Activated CD8-positive, alpha-beta T cell treated with anti-CD3 and anti-CD28 coated beads, Interleukin-2, amount 10 ng/mL, durations not matched to agents 7 days and 5 days (primary cell): ENCODE results near the gene STRN3. TPM values are rescaled to one million over a fixed set of nuclear protein-coding genes. Genes with fewer than 3 reads are reported as not detected.

Experiments used
- ATAC-seq: fragments of 150-1000 bp; cut with Tn5 transposase; one replicate; pipeline ENCODE4 v1.10.0; 2021; ENCODE audit warnings: moderate library complexity
- CTCF ChIA-PET: fragments of 350-600 bp; sonication (Branson Sonifier 250); formaldehyde crosslinking; loops from one replicate; lab custom pipeline; 2021; ENCODE audit warnings: antibody characterized with exemption; lab: Charles Lee
- POLR2A ChIA-PET: fragments of 350-600 bp; sonication (Branson Sonifier 250); formaldehyde crosslinking; loops from one replicate; lab custom pipeline; 2021; ENCODE audit warnings: antibody characterized with exemption; lab: Charles Lee
- DNase-seq: peaks from one replicate; pipeline ENCODE4 v3.0.0-alpha.2; 2020
- H3K27ac Mint-ChIP-seq: one replicate; pipeline ENCODE4 v1.8.0; 2021; ENCODE audit warnings: mild to moderate bottlenecking, mixed read lengths
- H3K27me3 Mint-ChIP-seq: one replicate; pipeline ENCODE4 v1.8.0; 2021; ENCODE audit warnings: low read depth, mixed read lengths
- H3K36me3 Mint-ChIP-seq: one replicate; pipeline ENCODE4 v1.8.0; 2021; ENCODE audit warnings: low read depth, mixed read lengths
- H3K4me1 Mint-ChIP-seq: one replicate; pipeline ENCODE4 v1.8.0; 2021; ENCODE audit warnings: low read depth, mixed read lengths
- H3K4me3 Mint-ChIP-seq: one replicate; pipeline ENCODE4 v1.8.0; 2021; ENCODE audit warnings: mild to moderate bottlenecking, mixed read lengths
- H3K9me3 Mint-ChIP-seq: one replicate; pipeline ENCODE4 v1.8.0; 2022; ENCODE audit warnings: mixed read lengths; ENCODE audit not compliant: insufficient read depth
- total RNA-seq, 2 experiments: library from RNA; stranded (reverse); gene quantifications; one replicate each; pipeline ENCODE4 v1.2.3, GENCODE V29; 2021

The STRN3 gene
- total RNA-seq, 2 experiments from 2014 or later = 19.0 to 23.0 TPM

- CTCF ChIA-PET = interaction anchor here (1.0 kb wide), 1 partner anchor 16 kb away, joined by 3 read pairs; no protein-coding TSS in a partner anchor
- peaks cover 3% of the 10 kb centered on the region for H3K4me1 Mint-ChIP-seq
- no peak overlapping the region for H3K4me3 Mint-ChIP-seq
- POLR2A ChIA-PET = no interaction called here
- peaks cover 24% of the 10 kb centered on the region for H3K36me3 Mint-ChIP-seq
- ATAC-seq (no peak), DNase-seq (no peak)
- no peaks in the 10 kb centered on the region for H3K27me3 Mint-ChIP-seq
- H3K27ac Mint-ChIP-seq = no peak overlapping the region
- H3K9me3 Mint-ChIP-seq = no peaks in the 10 kb centered on the region
Observed at GRCh38 chr14:30894923-30895515, 131.2 kb downstream of the STRN3 start.

- Mint-ChIP-seq H3K27ac (no peak overlapping the region), H3K36me3 (peaks cover 16% of the 10 kb centered on the region), H3K4me3 (no peak overlapping the region), H3K4me1 (no peaks in the 10 kb centered on the region), H3K9me3 (no peaks in the 10 kb centered on the region), H3K27me3 (no peaks in the 10 kb centered on the region)
- ChIA-PET CTCF (no interaction called here), POLR2A (no interaction called here)
- no peak for ATAC-seq
- no peak for DNase-seq
Observed at GRCh38 chr14:30893819-30894218, 132.4 kb downstream of the STRN3 start.

- Mint-ChIP-seq H3K9me3 (no peaks in the 10 kb centered on the region), H3K36me3 (no peaks in the 10 kb centered on the region), H3K27me3 (no peaks in the 10 kb centered on the region), H3K27ac (no peak overlapping the region), H3K4me3 (no peak overlapping the region), H3K4me1 (peaks cover 2% of the 10 kb centered on the region)
- ChIA-PET CTCF (no interaction called here), POLR2A (no interaction called here)
- no peak for DNase-seq
- ATAC-seq = no peak
Observed at GRCh38 chr14:30889244-30889594, 137.0 kb downstream of the STRN3 start.

GRCh38 chr14:30888480-30889243 lies 137.5 kb downstream of the STRN3 start:
- no peak for ATAC-seq
- Mint-ChIP-seq H3K4me3 (no peak overlapping the region), H3K36me3 (no peaks in the 10 kb centered on the region), H3K27me3 (no peaks in the 10 kb centered on the region), H3K4me1 (peaks cover 4% of the 10 kb centered on the region), H3K27ac (no peak overlapping the region), H3K9me3 (no peaks in the 10 kb centered on the region)
- no peak for DNase-seq
- ChIA-PET POLR2A (no interaction called here), CTCF (interaction anchor here (1.0 kb wide), 1 partner anchor 13 kb away, joined by 3 read pairs; no protein-coding TSS in a partner anchor)

- H3K27me3 Mint-ChIP-seq = no peaks in the 10 kb centered on the region
- no peak overlapping the region for H3K27ac Mint-ChIP-seq
- DNase-seq (no peak), ATAC-seq (no peak)
- no peaks in the 10 kb centered on the region for H3K36me3 Mint-ChIP-seq
- no peaks in the 10 kb centered on the region for H3K9me3 Mint-ChIP-seq
- peaks cover 9% of the 10 kb centered on the region for H3K4me1 Mint-ChIP-seq
- ChIA-PET CTCF (no interaction called here), POLR2A (no interaction called here)
- no peak overlapping the region for H3K4me3 Mint-ChIP-seq
Observed at GRCh38 chr14:30885840-30886740, 140.1 kb downstream of the STRN3 start.

- H3K4me3 Mint-ChIP-seq = no peak overlapping the region
- ChIA-PET CTCF (no interaction called here), POLR2A (no interaction called here)
- ATAC-seq (no peak), DNase-seq (no peak)
- H3K27ac Mint-ChIP-seq = no peak overlapping the region
- no peaks in the 10 kb centered on the region for H3K9me3 Mint-ChIP-seq
- no peaks in the 10 kb centered on the region for H3K36me3 Mint-ChIP-seq
- H3K27me3 Mint-ChIP-seq = no peaks in the 10 kb centered on the region
- H3K4me1 Mint-ChIP-seq = peaks cover 9% of the 10 kb centered on the region
Observed at GRCh38 chr14:30884901-30885300, 141.3 kb downstream of the STRN3 start.

GRCh38 chr14:30883508-30884294 lies 142.5 kb downstream of the STRN3 start:
- Mint-ChIP-seq H3K27ac (no peak overlapping the region), H3K27me3 (no peaks in the 10 kb centered on the region), H3K9me3 (no peaks in the 10 kb centered on the region), H3K36me3 (no peaks in the 10 kb centered on the region), H3K4me1 (peaks cover 9% of the 10 kb centered on the region), H3K4me3 (no peak overlapping the region)
- ChIA-PET POLR2A (no interaction called here), CTCF (no interaction called here)
- ATAC-seq (no peak), DNase-seq (no peak)

GRCh38 chr14:30882431-30882830 lies 143.7 kb downstream of the STRN3 start:
- peaks cover 9% of the 10 kb centered on the region for H3K4me1 Mint-ChIP-seq
- no peak for ATAC-seq
- no peaks in the 10 kb centered on the region for H3K9me3 Mint-ChIP-seq
- ChIA-PET POLR2A (no interaction called here), CTCF (no interaction called here)
- H3K27ac Mint-ChIP-seq = no peak overlapping the region
- no peaks in the 10 kb centered on the region for H3K36me3 Mint-ChIP-seq
- no peak for DNase-seq
- H3K27me3 Mint-ChIP-seq = peaks cover 6% of the 10 kb centered on the region
- no peak overlapping the region for H3K4me3 Mint-ChIP-seq

GRCh38 chr14:30876692-30877091 lies 149.5 kb downstream of the STRN3 start:
- CTCF ChIA-PET = no interaction called here
- peaks cover 40% of the 10 kb centered on the region for H3K27me3 Mint-ChIP-seq
- DNase-seq (no peak), ATAC-seq (no peak)
- H3K4me3 Mint-ChIP-seq = no peak overlapping the region
- no peak overlapping the region for H3K27ac Mint-ChIP-seq
- POLR2A ChIA-PET = no interaction called here
- H3K4me1 Mint-ChIP-seq = peaks cover 12% of the 10 kb centered on the region
- H3K9me3 Mint-ChIP-seq = no peaks in the 10 kb centered on the region
- H3K36me3 Mint-ChIP-seq = peaks cover 2% of the 10 kb centered on the region

- DNase-seq (no peak), ATAC-seq (no peak)
- Mint-ChIP-seq H3K27ac (no peak overlapping the region), H3K9me3 (no peaks in the 10 kb centered on the region), H3K27me3 (peaks cover 43% of the 10 kb centered on the region), H3K36me3 (peaks cover 2% of the 10 kb centered on the region), H3K4me1 (peaks cover 12% of the 10 kb centered on the region), H3K4me3 (peak overlapping the region; percentile 74)
- CTCF ChIA-PET = interaction anchor here (0.8 to 1.5 kb wide), 2 partner anchors 12 to 219 kb away, joined by 3 read pairs; no protein-coding TSS in a partner anchor
- POLR2A ChIA-PET = no interaction called here
Observed at GRCh38 chr14:30875788-30876053, 150.5 kb downstream of the STRN3 start.

- peak overlapping the region; percentile 74 for H3K4me3 Mint-ChIP-seq
- H3K27ac Mint-ChIP-seq = no peak overlapping the region
- peaks cover 47% of the 10 kb centered on the region for H3K27me3 Mint-ChIP-seq
- DNase-seq = peak; percentile 24
- ATAC-seq = peak; percentile 10
- ChIA-PET CTCF (interaction anchor here (0.8 to 1.5 kb wide), 2 partner anchors 13 to 219 kb away, joined by 3 read pairs; no protein-coding TSS in a partner anchor), POLR2A (no interaction called here)
- H3K36me3 Mint-ChIP-seq = peaks cover 2% of the 10 kb centered on the region
- peaks cover 12% of the 10 kb centered on the region for H3K4me1 Mint-ChIP-seq
- no peaks in the 10 kb centered on the region for H3K9me3 Mint-ChIP-seq
Observed at GRCh38 chr14:30874999-30875787, 151.0 kb downstream of the STRN3 start.
